Measurements from ENCODE around the gene AOC3.
"Not testable (repeated sequence)": the region's sequence is repeated elsewhere in the genome, so short reads cannot be mapped to it uniquely, and the experiment has no call there.

Gene AOC3

DNA sequence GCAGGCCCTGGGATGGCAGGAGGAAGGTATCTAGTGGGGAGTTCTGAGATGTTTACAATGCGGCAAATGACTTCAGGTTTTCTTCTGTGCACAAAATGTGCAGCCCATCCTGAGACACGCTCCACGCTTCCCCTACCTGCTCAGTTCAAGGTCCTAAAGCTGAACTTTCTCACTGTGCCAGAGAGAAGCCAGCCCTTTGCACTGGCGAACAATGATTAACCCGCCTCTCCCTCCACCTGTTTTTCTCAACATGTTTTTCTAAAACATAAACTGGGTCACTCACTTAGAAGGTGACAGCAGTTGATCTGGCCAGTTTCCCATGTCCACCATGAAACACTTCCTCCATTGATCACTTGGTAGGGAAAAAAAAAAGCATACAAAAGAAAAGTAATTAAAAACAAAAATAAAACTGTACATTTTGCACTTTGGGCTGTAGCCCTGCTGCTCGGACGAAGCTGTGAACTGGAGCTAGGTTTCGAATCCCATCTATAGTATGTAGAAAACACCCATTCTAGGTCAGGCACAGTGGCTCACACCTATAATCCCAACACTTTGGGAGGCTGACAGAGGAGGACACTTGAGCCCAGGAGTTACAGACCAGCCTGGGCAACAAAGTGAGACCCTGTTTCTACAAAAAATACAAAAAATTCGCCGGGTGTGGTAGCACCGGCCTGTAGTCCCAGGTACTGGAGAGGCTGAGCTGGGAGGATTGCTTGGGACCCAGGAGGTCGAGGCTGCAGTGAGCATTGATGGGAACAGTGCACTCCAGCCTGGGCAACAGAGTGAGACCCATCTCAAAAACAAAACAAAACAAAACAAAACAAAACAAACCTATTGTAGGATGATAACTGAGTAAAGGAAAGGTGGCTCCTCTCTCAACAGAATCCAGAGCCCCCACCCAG, 43.5 kb downstream of the AOC3 start:
- DNase-seq (ENCODE audit: low read depth), result no peak

DNA sequence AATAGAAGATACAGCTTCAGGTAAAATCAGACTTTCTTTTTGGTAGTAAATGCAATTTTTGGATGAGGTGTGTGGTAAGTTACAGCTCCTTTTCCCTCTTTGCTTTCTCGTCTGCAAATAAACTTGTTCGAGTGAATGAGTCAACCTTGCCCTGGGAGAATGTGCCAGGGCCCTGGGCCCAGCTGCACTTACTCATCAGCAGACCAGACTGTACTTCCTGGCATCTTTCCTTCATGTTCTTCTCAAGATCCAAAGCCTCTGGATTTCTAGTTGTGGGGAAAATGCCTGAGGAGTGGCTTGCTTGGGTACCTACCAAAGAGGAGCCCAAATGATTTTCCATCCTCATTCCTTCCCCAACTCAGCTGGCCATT, 44.2 kb downstream of the AOC3 start:
- DNase-seq (ENCODE audit: low read depth), result peak; percentile 83

- no peak for DNase-seq (ENCODE audit: low read depth)
Measured at GRCh38 chr17:42898147-42898811, 47.3 kb downstream of the AOC3 start.

GRCh38 chr17:42899981-42900380, 49.0 kb downstream of the AOC3 start:
- DNase-seq (ENCODE audit: low read depth), result not testable (repeated sequence)

DNA sequence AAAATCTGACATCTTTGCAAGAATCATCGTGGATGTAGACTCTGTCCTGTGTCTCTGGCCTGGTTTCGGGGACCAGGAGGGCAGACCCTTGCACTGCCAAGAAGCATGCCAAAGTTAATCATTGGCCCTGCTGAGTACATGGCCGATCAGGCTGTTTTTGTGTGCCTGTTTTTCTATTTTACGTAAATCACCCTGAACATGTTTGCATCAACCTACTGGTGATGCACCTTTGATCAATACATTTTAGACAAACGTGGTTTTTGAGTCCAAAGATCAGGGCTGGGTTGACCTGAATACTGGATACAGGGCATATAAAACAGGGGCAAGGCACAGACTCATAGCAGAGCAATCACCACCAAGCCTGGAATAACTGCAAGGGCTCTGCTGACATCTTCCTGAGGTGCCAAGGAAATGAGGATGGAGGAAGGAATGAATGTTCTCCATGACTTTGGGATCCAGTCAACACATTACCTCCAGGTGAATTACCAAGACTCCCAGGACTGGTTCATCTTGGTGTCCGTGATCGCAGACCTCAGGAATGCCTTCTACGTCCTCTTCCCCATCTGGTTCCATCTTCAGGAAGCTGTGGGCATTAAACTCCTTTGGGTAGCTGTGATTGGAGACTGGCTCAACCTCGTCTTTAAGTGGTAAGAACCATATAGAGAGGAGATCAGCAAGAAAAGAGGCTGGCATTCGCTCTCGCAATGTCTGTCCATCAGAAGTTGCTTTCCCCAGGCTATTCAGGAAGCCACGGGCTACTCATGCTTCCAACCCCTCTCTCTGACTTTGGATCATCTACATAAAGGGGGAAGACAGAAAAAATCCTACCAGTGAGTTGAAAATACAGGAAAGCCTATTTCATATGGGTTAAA, 49.7 kb downstream of the AOC3 start, which contains the start of gene G6PC1:
G6PC1 (plus strand) TSS at position 340 of the 872 bp plus-strand sequence; CDS start at position 418, 78 bp downstream.
- DNase-seq (ENCODE audit: low read depth), result no peak

- DNase-seq (ENCODE audit: low read depth), result no peak
Measured at GRCh38 chr17:42901535-42902229, 50.7 kb downstream of the AOC3 start.

DNA sequence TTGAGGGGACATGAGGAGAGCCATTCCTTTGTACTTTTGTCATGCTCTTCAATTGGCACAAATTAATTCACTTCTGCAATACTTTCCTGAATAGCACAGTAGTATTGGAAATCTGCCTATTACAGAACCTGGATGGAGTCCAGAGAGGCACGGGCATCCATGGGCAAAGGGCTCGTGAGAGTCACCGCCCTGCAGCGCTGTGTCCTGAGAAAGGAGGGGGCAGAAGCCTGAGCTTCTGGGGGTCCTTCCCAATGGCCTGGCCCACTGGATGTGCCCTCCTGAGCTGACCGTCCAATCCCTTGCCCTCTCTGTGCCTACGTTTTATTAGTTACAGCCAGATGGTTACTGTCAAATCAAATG, 53.1 kb downstream of the AOC3 start:
- DNase-seq (ENCODE audit: low read depth), result no peak

GRCh38 chr17:42906772-42907446, 55.9 kb downstream of the AOC3 start:
- no peak for DNase-seq (ENCODE audit: low read depth)

Data from fibroblast of gingiva (primary cell).